Neural crest cell (in vitro differentiated cells): ENCODE data around the gene EFCAB14. TPM values are rescaled to one million over a fixed set of nuclear protein-coding genes. Genes with fewer than 3 reads are reported as not detected.
"Not testable (repeated sequence)": the region's sequence is repeated elsewhere in the genome, so short reads cannot be mapped to it uniquely, and the experiment has no call there.

Source experiments
- DNase-seq: peaks from one replicate; pipeline ENCODE4 v3.0.0; 2021; ENCODE audit warnings: low read depth, mixed read lengths, low spot score
- H3K27ac Mint-ChIP-seq: one replicate; pipeline ENCODE4 v1.8.0; 2021; ENCODE audit warnings: mild to moderate bottlenecking, mixed read lengths; ENCODE audit not compliant: unreplicated experiment
- H3K27me3 Mint-ChIP-seq: 2 replicates; pipeline ENCODE4 v1.8.0; 2021; ENCODE audit warnings: low read depth, mild to moderate bottlenecking, mixed read lengths
- H3K36me3 Mint-ChIP-seq: 2 replicates; pipeline ENCODE4 v1.8.0; 2021; ENCODE audit warnings: low read depth, mild to moderate bottlenecking, mixed read lengths
- H3K4me1 Mint-ChIP-seq: 2 replicates; pipeline ENCODE4 v1.8.0; 2021; ENCODE audit warnings: mixed read lengths
- H3K4me3 Mint-ChIP-seq: one replicate; pipeline ENCODE4 v1.8.0; 2021; ENCODE audit warnings: mild to moderate bottlenecking, mixed read lengths
- H3K9me3 Mint-ChIP-seq: 2 replicates; pipeline ENCODE4 v1.8.0; 2021; ENCODE audit warnings: mixed read lengths
- total RNA-seq: library from RNA; stranded (reverse); gene quantifications from 2 replicates; pipeline ENCODE4 v1.2.1, GENCODE V29; 2021
- TF ChIP-seq, protein P1 (sequence below): fragments of 200-600 bp; sonication (generic); conservative IDR thresholded peaks from 2 replicates; pipeline ENCODE4 v1.5.0; 2021; ENCODE audit warnings: antibody characterized with exemption, mild to moderate bottlenecking

The EFCAB14 gene
- total RNA-seq, 1 donor from 2014 or later = 33.1 TPM

DNA sequence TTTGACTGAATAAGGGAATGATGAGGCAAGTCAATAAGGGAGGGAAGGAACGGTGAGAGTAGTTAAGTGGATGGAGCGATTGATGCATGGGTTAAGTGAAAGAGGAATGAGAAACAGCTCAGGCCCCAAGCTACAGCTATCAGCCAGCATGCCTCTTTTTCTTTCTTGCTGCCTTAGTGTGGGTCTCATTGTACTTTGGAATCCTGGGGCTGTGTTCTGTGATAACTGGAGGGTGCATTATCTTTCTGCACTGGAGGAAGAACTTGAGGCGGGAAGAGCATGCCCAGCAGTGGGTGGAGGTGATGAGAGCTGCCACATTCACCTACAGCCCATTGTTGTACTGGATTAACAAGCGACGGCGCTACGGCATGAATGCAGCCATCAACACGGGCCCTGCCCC lies 46.2 kb downstream of the EFCAB14 start:
- TF ChIP-seq, protein P1, sequence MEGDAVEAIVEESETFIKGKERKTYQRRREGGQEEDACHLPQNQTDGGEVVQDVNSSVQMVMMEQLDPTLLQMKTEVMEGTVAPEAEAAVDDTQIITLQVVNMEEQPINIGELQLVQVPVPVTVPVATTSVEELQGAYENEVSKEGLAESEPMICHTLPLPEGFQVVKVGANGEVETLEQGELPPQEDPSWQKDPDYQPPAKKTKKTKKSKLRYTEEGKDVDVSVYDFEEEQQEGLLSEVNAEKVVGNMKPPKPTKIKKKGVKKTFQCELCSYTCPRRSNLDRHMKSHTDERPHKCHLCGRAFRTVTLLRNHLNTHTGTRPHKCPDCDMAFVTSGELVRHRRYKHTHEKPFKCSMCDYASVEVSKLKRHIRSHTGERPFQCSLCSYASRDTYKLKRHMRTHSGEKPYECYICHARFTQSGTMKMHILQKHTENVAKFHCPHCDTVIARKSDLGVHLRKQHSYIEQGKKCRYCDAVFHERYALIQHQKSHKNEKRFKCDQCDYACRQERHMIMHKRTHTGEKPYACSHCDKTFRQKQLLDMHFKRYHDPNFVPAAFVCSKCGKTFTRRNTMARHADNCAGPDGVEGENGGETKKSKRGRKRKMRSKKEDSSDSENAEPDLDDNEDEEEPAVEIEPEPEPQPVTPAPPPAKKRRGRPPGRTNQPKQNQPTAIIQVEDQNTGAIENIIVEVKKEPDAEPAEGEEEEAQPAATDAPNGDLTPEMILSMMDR = no peak

DNA sequence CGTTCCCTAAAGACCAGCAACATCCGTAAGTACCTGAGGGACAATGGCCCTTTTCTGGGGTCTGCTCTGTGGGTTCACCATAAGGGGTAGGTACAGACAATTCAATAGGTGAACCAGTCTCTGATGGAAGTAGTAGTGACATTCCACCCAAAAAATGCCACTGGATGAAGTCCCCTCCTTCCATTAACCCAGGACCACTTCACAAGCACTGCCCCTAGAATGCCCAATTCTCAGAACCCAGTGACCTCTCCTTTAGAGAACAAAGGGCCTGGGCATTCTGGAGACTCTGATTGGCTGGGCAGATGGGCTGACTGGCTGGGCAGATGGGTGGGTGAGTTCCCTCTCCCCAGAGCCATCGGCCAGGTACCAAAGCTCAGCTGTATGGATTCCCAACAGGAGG lies 47.4 kb downstream of the EFCAB14 start, which contains the start of gene TEX38:
Gene TEX38, plus strand, starts transcription at position 301 of the 400 bp plus-strand sequence. Its CDS starts 81 bp downstream, at position 382.
- peak within 1 kb of the TSS; percentile 11 for H3K4me3 Mint-ChIP-seq
- H3K36me3 Mint-ChIP-seq = no peaks in the 10 kb centered on the region
- peaks cover 11% of the 10 kb centered on the region for H3K4me1 Mint-ChIP-seq
- H3K27me3 Mint-ChIP-seq = no peaks in the 10 kb centered on the region
- H3K27ac Mint-ChIP-seq = no peak within 1 kb of the TSS
- DNase-seq = no peak
- no peaks in the 10 kb centered on the region for H3K9me3 Mint-ChIP-seq
- TF ChIP-seq, protein P1 = no peak

More for the DNA sequence above, 46.2 kb downstream of the EFCAB14 start:
- H3K27ac Mint-ChIP-seq = no peak overlapping the region
- no peak for DNase-seq
- H3K4me1 Mint-ChIP-seq = no peaks in the 10 kb centered on the region
- H3K4me3 Mint-ChIP-seq = peak overlapping the region; percentile 11
- no peaks in the 10 kb centered on the region for H3K27me3 Mint-ChIP-seq
- H3K9me3 Mint-ChIP-seq = no peaks in the 10 kb centered on the region
- H3K36me3 Mint-ChIP-seq = no peaks in the 10 kb centered on the region

DNA sequence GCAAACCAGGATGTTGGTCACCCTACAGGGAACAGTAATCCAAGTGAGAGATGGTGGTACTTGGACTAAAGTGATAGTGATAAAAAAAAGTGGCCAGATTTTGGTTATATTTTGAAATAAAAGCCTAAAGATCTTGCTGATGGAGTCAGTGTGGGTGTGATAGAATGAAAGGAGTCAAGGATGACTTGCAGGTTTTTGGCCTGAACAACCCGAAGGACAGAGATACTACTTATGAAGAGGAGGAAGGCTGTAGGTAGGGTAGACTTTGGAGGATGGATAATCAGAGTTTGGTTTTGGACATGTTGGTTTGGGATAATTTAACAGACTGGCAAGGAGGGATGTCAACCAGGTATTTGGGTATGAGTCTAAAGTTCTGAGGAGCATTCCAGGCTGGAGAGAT lies 48.8 kb downstream of the EFCAB14 start:
- peaks cover 14% of the 10 kb centered on the region for H3K4me1 Mint-ChIP-seq
- H3K36me3 Mint-ChIP-seq = no peaks in the 10 kb centered on the region
- no peaks in the 10 kb centered on the region for H3K9me3 Mint-ChIP-seq
- no peak overlapping the region for H3K4me3 Mint-ChIP-seq
- no peak overlapping the region for H3K27ac Mint-ChIP-seq
- H3K27me3 Mint-ChIP-seq = no peaks in the 10 kb centered on the region
- TF ChIP-seq, protein P1 = no peak
- DNase-seq = no peak

DNA sequence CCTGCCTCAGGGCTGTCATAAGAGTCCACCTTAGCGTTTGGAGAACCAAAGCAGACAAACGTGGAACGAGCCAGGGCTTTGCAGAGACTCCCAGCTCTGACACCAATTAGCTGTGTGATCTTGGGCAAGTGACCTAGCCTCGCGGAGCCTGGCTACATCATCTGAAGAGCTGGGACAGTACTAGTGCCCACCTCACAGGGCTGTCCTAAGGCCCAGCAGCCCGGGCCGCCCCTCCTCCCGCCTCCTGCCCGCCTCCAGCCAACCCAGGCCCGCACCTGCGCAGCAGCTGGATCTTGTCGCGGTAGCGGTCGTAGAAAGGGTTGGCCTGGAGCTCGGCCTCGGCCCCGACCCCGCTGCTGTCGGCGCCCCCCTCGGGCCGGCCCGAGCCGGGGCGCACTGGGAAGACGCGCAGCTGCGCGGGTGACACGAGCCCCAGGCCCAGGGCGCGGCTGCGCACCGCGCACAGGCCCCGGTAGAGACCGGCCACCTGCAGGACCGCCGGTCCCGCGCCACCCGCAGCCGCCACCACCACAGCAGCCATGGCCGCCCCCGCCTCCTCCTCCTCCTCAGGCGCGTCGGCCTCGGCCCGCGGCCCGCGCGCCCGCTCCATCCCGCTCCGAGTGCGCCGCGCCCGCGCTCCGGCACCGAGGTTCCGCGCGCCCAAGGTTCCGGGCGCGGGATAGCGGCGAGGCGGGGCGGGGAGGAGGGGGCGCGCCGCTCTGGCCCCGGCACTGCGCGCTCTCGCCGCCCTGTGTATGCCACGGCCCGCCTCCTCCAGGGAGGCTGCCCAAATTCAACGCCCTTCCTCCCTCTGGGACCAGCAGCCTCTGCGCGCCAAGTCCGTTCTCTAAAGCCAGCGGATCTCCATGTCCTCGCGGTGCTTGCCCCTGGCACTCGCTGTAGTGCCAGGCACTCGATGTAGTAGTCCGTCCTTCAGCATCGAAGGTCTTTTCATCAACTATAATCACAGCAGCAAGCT lies 50.8 kb downstream of the EFCAB14 start, which contains the start of gene ATPAF1:
Gene ATPAF1, minus strand, starts transcription at position 583 of the 979 bp plus-strand sequence. Its CDS starts 42 bp downstream, at position 541.
- Mint-ChIP-seq H3K27ac (no peak within 1 kb of the TSS), H3K36me3 (peaks cover 5% of the 10 kb centered on the region), H3K9me3 (no peaks in the 10 kb centered on the region), H3K27me3 (no peaks in the 10 kb centered on the region), H3K4me3 (peak within 1 kb of the TSS; percentile 87), H3K4me1 (peaks cover 14% of the 10 kb centered on the region)
- TF ChIP-seq, protein P1 = no peak
- peak; percentile 53 for DNase-seq

DNA sequence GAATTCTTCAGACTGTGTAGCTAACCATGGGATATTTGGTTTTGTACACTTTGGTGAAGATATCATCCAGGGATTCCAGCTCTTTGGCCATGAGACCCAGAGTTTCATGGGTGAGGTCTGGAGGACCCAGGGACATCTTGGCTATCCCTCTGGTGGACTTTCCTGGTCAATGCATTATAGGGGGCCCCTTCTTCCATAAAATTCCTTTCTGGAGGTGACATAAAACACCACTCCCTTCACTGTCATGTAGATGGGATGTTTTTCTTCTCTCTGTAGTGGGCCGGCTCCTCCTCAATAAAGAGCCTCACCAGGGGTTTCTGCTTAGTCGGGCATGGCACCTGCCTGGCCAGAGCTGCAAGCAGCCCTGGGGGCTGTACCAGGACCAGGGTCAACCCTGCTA lies 52.9 kb downstream of the EFCAB14 start:
- no peak for DNase-seq
- H3K27ac Mint-ChIP-seq = no peak overlapping the region
- peaks cover 14% of the 10 kb centered on the region for H3K4me1 Mint-ChIP-seq
- peak overlapping the region; percentile 87 for H3K4me3 Mint-ChIP-seq
- H3K27me3 Mint-ChIP-seq = no peaks in the 10 kb centered on the region
- TF ChIP-seq, protein P1 = no peak
- no peaks in the 10 kb centered on the region for H3K9me3 Mint-ChIP-seq
- peaks cover 9% of the 10 kb centered on the region for H3K36me3 Mint-ChIP-seq

DNA sequence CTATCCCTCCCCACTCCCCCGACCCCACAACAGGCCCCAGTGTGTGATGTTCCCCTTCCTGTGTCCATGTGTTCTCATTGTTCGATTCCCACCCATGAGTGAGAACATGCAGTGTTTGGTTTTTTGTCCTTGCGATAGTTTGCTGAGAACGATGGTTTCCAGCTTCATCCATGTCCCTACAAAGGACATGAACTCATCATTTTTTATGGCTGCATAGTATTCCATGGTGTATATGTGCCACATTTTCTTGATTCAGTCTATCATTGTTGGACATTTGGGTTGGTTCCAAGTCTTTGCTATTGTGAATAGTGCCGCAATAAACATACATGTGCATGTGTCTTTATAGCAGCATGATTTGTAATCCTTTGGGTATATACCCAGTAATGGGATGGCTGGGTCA lies 56.0 kb downstream of the EFCAB14 start:
- H3K27ac Mint-ChIP-seq, H3K27me3 Mint-ChIP-seq, DNase-seq, H3K4me3 Mint-ChIP-seq, H3K9me3 Mint-ChIP-seq, H3K36me3 Mint-ChIP-seq: not testable (repeated sequence)
- peaks cover 14% of the 10 kb centered on the region for H3K4me1 Mint-ChIP-seq

DNA sequence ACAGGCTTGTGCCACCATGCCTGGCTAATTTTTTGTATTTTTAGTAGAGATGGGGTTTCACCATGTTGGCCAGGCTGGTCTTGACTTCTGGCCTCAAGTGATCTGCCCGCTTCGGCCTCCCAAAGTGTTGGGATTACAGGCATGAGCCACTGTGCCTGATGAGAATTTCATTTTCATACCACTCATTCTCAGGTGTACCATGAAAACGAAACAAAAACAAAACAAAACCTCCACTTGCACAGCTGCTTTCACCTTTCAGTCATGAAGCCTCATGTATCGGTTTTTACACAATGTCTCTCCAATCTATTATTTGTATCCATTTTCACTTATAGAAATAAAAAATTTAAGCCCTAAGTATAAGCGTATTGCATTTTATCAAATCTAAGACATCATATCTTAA lies 58.8 kb downstream of the EFCAB14 start:
- H3K36me3 Mint-ChIP-seq = peaks cover 17% of the 10 kb centered on the region
- H3K4me3 Mint-ChIP-seq, H3K9me3 Mint-ChIP-seq, H3K27me3 Mint-ChIP-seq, DNase-seq, H3K4me1 Mint-ChIP-seq, H3K27ac Mint-ChIP-seq: not testable (repeated sequence)
